ENCODE measurements around the gene POMGNT2.

The POMGNT2 gene

DNA sequence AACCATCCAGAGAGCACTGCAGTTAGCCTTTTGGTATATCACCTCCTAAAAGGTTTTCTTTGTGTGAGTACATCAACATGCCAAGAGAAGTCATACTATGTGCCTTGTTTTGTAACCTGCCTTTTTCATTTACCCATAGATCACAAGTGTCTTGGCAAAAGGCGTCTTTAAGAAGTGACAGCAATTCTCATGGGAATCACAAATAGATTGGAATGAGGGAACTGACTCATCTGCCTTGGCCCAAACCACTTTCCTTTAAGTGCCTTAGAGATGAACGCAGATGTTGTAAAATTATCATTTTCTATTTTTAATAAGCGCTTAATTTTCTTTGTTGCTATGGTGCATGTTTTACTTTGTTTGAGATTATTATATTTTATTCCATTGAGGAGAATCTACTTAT, 20.7 kb upstream of the POMGNT2 start:
- Histone ChIP-seq H3K4me3 (no peak overlapping the region), H3K27ac (no peak overlapping the region)
- no peak for DNase-seq (ENCODE audit: low spot score)
- TF ChIP-seq, protein P1, sequence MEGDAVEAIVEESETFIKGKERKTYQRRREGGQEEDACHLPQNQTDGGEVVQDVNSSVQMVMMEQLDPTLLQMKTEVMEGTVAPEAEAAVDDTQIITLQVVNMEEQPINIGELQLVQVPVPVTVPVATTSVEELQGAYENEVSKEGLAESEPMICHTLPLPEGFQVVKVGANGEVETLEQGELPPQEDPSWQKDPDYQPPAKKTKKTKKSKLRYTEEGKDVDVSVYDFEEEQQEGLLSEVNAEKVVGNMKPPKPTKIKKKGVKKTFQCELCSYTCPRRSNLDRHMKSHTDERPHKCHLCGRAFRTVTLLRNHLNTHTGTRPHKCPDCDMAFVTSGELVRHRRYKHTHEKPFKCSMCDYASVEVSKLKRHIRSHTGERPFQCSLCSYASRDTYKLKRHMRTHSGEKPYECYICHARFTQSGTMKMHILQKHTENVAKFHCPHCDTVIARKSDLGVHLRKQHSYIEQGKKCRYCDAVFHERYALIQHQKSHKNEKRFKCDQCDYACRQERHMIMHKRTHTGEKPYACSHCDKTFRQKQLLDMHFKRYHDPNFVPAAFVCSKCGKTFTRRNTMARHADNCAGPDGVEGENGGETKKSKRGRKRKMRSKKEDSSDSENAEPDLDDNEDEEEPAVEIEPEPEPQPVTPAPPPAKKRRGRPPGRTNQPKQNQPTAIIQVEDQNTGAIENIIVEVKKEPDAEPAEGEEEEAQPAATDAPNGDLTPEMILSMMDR (IDR thresholded peaks at IDR 0.05) = no peak

DNA sequence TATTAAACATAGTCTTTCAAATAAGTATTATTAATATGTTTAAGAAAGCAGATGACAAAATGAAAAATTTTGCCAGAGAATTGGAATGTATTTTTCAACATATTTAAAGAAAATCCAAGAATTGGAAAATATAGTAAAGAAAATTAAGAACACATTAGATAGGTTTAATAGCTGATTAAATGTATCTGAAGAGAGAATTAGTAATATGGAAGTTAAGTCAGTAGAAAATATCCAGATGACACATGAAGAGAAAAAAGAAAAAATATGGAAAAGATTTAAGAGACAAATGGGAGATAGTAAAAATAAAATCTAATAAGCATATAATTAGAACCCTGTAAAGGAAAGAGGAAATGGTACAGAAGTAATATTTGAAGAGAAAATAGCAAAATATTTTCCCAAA, 18.0 kb upstream of the POMGNT2 start:
- no peak overlapping the region for H3K27ac ChIP-seq
- DNase-seq (ENCODE audit: low spot score) = no peak
- TF ChIP-seq, protein P1 (IDR thresholded peaks at IDR 0.05) = no peak
- no peak overlapping the region for H3K4me3 ChIP-seq

DNA sequence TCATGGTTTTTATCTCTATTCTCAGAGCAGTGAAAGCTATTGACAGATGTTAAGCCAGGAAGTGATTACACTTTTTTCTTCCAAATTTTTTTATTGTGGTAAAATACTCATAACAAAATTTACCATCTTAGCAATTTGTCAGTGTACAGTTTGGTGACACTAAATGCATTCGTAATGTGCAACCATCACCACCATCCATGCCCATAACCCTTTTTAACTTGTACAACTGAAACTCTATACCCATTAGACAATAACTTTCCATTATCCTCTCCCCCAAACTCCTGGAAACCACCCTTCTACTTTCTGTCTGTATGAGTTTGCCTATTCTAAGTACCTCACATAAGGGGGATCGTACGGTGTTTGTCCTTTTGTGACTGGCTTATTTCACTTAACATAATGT, 15.1 kb upstream of the POMGNT2 start:
- no peak overlapping the region for H3K27ac ChIP-seq
- no peak overlapping the region for H3K4me3 ChIP-seq
- no peak for DNase-seq (ENCODE audit: low spot score)
- TF ChIP-seq, protein P1 (IDR thresholded peaks at IDR 0.05) = no peak

DNA sequence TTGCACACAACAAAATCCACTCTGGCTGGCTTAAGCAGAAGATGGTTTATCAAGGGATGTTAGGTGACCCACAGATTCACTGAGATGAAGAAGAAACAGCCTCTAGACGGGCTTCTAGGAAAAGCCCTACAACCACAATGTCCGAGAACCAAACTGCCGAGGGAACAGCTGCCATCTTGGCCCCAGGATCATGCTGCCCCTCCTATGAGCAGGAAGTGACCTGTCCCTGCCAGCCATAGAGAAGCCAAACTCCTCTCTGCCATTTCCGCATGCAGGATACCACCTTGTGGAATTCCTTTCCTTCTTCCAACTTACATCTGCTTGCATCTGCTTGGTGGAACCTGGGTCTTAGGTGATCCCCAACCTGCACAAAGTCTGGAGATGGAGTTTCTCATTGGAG, 11.4 kb upstream of the POMGNT2 start:
- no peak for DNase-seq (ENCODE audit: low spot score)
- TF ChIP-seq, protein P1 (IDR thresholded peaks at IDR 0.05) = no peak
- no peak overlapping the region for H3K4me3 ChIP-seq
- H3K27ac ChIP-seq = no peak overlapping the region

DNA sequence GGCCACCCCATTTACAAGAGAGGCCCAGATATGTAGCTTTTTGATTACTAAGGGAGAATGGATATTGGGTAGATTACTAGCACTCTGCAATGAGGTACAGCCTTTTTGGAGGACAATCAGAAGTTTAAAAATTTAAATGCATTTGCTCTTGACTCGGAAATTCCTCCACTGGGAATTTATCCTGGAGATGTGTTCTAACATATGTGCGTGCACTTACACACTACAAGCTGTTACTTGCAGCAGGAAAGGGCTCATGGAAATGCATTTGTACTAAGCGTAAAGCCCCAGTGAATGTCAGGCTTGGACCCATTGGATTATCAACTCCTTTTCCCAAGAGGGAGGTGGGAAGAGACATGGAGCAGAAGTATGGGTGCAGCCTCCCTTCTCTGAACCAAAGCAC, 7.8 kb upstream of the POMGNT2 start:
- TF ChIP-seq, protein P1 (IDR thresholded peaks at IDR 0.05) = no peak

DNA sequence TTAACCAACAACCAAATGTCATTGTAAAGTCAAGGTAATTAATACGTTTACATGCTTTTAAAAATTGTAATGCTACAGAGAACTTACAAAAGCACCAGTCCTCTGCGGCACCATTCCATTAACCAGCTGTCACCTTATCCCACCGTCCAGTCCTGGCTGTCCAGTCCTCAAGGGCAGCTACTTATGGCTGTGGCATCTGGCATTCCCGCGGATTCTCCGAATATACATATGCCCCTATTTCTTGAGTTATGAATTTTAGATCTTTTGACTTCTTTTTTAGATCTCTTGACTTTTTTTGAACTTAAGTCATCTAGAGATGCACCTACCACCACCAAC, 382 bp upstream of the POMGNT2 start:
- H3K27ac ChIP-seq = peak overlapping the region in 1 of 2 donors; percentile 48
- H3K4me3 ChIP-seq = peak overlapping the region; percentile 90
- TF ChIP-seq, protein P1 (IDR thresholded peaks at IDR 0.05) = no peak

More for the DNA sequence above, 7.8 kb upstream of the POMGNT2 start:
- Histone ChIP-seq H3K4me3 (no peak overlapping the region), H3K27ac (no peak overlapping the region)
- DNase-seq (ENCODE audit: low spot score) = no peak

DNA sequence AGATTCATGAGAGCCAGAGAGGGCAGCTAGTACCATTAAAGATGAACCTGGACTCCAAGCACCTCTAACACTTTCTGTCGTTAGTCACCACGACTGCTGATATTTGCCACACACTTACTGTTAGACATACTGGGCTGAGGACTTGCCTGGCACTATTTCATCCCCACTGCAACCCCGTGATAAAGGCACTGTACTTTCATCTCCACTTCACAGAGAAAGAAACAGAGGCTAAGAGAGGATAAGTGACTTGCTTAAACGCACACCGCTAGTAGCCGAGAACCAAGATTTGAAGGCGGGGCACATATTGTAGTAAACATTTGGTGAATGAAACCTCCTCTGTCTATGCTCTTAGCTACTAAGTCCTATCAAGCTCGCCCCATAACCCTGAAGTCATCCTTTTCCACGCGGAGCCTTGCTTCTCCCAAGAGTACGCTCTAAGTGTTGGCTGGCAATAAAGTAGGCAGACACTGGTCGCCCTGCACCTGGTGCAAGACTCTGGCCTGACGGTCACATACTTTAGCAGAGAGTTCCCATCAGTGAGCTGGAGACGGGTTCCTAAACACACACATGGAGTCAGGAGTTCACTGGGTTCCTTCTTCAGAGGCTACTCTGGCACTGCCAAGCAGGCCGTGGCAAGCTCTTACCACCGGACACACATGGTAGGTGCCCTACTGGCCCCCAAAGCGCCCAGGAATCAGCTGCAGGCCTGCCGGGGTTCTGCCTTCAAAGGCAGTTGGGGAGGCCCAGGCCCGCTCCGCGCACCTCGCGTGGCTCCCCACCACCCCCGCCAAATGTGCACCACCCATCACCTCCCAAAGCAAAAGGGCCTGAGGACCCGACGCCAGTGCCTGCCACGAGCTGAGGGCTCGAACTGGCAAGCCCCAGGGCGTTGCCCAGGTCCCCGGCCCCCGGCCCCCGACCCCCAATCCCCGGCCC, 951 bp downstream of the POMGNT2 start:
- TF ChIP-seq, protein P1 (IDR thresholded peaks at IDR 0.05) = no peak
- no peak for DNase-seq (ENCODE audit: low spot score)
- H3K4me3 ChIP-seq = peak overlapping the region; percentile 90
- H3K27ac ChIP-seq = peak overlapping the region; percentile 48 to 59

More for the DNA sequence above, 382 bp upstream of the POMGNT2 start:
- no peak for DNase-seq (ENCODE audit: low spot score)

Measured in coronary artery (tissue), 2 donors.